Suppressor macrophage treated with lipopolysaccharide for 4 hours (primary cell): ENCODE results near the gene CDC42EP4.

Source experiments
- DNase-seq: peaks from one replicate; pipeline ENCODE4 v3.0.0-alpha.2; 2020

The CDC42EP4 gene

DNA sequence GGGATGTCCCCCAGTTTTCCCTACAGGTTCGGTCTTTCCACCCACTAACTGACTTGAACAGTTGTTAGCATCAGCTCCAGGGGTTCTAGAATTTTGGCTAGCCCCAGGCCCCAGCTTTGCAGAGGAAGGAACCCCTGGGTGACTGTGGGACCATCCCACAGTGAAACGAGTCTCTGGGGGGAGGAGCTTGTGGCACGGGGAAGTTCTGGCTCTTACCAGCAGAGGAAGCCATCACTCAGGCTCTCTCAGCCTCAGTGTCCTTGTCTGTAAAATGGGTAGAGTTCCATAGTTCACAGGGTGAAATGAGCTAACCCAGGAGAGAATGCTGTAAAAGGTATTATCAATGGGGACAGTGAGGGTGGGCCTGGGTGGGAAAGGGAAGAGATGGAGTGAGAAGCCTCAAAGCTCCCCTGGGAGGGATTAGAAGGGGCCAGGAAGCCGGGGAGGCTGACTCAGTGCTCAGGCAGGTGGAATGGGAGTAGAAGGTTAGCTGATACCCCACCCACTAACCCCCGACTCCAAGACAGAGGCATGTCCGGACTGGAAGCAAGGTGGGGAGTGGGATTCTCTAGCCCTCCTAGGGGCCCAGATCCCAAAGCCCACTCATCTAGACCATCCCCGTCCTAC lies 30.9 kb upstream of the CDC42EP4 start:
- DNase-seq = no peak

DNA sequence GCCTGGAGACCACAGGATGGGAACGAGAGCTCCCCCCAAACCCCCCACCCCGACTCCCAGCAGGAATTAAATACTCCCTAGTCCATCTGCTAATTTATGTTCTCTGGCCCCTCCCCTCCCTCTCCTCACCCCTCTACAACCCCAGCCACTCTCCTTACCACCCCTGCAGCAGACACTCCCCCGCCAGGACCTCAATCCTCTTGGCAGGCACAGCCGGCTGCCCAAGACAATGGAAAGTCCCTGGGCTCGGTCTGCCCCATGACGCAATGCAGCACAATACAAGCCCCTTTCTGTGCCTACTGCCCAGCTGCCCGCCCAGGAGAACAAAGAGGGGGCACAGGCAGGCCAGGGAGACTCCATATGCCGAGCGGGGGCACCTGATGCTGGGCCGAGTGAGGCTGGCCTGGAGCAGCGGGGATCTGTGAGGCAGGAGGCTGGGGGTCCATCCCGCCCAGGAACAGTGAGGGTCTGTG lies 30.3 kb upstream of the CDC42EP4 start:
- DNase-seq = peak; percentile 43

GRCh38 chr17:73341350-73342049 lies 29.7 kb upstream of the CDC42EP4 start:
- no peak for DNase-seq

DNA sequence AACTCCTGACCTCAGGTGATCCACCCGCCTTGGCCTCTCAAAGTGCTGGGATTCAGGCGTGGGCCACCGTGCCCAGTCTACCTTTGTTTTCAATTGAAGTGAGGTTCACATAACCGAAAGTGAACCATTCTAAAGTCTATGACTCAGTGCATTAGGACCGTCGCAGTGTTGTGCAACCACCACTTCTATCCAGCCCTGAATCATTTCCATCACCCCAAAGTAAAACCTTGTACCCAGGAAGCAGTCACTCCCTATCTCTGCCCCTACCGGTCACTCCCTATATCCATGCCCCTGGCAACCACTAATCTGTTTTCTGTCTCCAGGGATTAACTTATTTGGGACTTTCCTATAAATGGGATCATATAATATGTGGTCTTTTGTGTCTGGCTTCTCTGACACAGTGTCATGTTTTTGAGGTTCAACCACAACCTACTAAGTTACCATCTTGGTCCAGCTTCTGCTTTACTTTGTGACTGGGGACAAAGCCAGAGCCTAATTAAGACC lies 28.3 kb upstream of the CDC42EP4 start:
- peak; percentile 91 for DNase-seq

DNA sequence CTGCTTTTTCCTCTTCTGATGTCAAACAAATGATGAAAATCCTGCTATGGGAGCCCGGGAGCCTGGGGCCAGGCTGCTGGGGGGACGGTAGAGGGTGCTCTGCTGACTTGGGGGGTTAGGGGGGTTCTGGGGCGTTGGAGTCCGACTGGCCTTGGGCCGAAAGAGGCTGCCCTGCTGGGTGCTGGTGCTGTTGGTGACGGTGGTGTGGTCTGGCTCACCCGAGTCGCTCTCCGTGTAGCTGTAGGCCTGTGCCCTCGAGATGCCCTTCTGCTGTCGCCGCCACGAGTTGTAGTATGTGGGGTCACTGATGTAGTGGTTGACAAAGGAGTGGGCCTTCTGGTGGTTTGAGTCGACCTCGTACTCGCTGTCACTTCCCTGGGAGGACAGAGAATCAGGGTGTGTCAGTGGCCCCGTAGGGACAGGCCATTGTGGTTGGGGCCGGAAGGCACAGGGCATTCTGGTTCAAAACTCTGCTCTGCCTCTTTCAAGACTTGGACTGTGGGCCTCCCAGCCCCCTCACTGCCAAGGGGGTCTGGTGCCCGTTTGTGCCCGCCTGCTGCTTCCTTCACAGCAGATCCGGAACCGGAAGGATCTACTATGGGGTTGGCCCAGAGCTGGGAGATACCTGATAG lies 26.9 kb upstream of the CDC42EP4 start:
- no peak for DNase-seq

GRCh38 chr17:73338050-73338521 lies 26.3 kb upstream of the CDC42EP4 start:
- DNase-seq = no peak

DNA sequence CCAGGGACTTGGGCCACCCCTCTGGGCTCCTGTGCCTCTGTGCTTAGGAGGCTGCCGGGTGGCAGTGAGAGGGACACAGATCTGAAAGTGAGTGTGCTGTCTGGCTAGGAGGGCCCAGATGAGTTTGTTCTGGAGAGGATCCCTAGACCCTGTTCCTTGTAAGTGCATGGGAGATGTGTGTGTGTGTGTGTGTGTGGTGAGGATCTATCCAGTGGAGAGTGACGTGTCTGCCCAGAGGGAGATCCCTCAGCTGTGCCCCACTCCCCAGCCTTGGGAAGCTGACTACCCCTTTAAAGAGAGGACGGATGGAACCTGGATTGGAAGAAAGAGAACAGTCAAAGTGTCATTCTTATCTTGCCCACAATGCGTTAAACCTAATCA lies 25.5 kb upstream of the CDC42EP4 start:
- no peak for DNase-seq

- no peak for DNase-seq
Measured at GRCh38 chr17:73336408-73337329, 24.9 kb upstream of the CDC42EP4 start.

GRCh38 chr17:73335591-73336407 lies 24.0 kb upstream of the CDC42EP4 start:
- no peak for DNase-seq

- no peak for DNase-seq
Measured at GRCh38 chr17:73334771-73335513, 23.1 kb upstream of the CDC42EP4 start.

DNA sequence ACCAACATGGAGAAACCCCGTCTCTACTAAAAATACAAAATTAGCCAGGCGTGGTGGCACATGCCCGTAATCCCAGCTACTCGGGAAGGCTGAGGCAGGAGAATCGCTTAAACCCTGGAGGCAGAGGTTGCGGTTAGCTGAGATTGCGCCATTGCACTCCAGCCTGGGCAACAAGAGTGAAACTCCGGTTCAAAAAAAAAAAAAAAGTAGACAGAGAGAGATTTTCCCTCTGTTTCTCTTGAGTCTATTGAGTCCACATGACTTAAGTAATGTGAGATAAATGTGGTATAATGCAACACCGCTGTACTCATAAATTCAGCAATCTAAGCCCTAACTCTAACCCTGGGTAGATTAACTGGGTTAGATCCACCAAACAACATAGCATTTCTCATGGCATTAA lies 21.6 kb upstream of the CDC42EP4 start:
- DNase-seq = peak; percentile 43

GRCh38 chr17:73331060-73331459 lies 19.3 kb upstream of the CDC42EP4 start:
- no peak for DNase-seq

- DNase-seq = no peak
Measured at GRCh38 chr17:73327676-73328075, 15.9 kb upstream of the CDC42EP4 start.

DNA sequence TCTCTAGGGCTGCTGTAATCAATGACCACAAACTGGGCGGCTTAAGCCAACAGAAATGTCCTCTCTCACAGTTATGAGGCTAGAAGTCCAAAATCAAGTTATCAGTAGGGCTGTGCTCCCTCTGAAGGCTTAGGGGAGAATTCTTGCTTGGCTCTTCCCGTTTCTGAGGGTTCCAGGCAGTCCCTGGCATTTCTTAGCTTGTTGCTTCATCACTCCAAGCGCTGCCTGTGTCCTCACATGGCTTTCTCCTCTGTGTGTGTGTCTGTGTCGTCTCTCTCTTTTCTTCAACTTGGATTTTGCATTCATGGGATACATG lies 13.7 kb upstream of the CDC42EP4 start:
- DNase-seq = peak; percentile 50

DNA sequence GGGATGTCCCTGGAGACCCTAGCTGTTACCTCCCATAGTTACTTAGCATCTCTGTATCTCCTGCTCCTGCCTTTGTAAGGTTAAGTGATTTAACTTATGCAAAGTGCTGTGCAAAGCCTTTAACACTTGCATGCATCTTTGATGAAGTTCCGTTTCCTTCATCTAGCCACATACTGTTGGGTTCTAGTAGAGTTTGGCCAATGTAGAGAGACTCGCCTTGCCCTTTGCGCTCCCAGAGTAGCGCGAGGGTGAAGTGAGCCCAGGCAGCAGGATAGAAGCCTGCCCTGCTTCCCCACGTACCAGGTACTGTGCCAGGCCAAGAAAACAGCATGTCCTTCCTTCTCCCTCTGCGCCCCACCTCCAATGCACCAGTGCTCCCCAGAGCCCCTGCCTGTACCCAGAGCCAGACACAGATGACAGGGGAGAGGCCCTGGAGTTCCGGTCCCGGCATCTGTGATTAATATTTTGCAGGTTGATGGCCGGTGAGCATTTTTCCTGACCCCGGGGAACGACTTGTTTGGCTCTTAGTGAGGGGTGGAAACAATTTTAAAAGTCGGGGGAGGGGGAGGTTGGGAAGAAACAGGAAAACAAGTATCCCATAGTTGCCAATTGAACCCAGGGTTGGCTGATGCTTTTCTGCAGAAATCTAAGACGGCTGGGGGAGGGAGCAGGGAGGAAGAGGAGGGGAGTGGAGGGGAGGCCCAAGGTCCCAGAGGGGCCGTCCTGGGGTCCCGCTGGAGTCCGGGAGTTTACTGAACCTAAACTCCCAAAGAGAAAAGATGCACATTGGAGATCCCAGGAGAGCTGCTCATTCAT lies 13.1 kb upstream of the CDC42EP4 start:
- DNase-seq = no peak

DNA sequence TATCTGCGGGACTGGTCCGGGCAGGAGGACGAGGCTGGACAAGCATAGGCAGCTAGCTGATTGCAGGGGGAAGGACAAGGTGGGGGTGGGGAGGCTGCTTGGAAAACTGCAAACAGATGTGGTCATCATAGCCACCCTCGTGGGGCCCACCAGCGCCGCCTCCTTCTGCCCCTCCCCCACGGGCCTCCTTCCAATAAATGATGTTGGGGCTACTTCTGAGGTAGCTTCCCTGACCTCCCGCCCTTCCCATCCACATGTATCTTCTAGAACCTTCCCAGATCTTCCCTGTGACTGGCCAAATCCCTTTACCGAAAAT lies 12.3 kb upstream of the CDC42EP4 start:
- no peak for DNase-seq

DNA sequence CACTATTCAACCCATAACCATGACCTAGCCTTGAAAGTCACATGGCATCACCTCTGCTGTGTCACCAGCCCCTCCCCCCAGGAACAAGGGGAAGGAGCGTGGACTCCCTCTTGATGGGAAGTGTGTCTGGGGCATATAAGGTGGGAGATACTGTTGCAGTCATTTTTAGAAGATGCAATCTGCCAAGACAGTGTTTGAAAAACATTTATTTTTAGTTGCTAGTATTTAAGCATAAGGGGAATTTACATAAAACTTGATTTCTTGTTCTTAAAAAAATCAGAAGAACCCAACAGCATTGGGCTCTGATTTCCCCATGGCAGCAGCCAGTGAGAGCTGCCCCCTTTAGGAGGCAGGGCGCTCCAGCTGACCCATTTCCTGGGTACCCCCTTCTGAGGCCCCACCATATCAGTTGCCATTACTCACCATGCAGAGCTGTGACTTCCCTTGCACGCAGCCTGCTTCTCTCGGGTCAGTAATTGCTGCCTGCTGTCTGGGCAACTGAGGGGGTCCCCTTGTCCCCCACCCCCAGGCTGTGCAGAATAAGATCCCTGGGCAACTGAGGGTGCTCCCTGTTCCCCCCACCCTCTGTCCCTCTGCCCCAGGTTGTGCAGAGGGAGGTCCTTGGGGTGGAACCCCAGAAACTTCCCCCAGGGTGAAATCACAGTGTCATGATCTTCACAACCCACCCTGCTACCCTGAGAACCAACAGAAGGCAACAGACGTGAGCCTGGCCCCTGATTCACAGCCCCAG lies 11.8 kb upstream of the CDC42EP4 start:
- DNase-seq = no peak

GRCh38 chr17:73320601-73321264 lies 8.9 kb upstream of the CDC42EP4 start:
- no peak for DNase-seq

- no peak for DNase-seq
Measured at GRCh38 chr17:73319766-73320165, 8.0 kb upstream of the CDC42EP4 start.
